KOPT-K1 (cell line): ENCODE results near the gene FOXC2.
"Not testable (repeated sequence)": the region's sequence is repeated elsewhere in the genome, so short reads cannot be mapped to it uniquely, and the experiment has no call there.

Experiments
- H3K27ac ChIP-seq: fragments of 200-600 bp; sonication (generic); 2 replicates; pipeline ENCODE4 v1.5.1; 2016; ENCODE audit warnings: antibody characterized with exemption, mild to moderate bottlenecking, low read depth, low read length; ENCODE audit not compliant: poor library complexity, severe bottlenecking
- H3K36me3 ChIP-seq: fragments of 200-600 bp; sonication (generic); 2 replicates; pipeline ENCODE4 v1.5.1; 2017; ENCODE audit warnings: antibody characterized with exemption, mild to moderate bottlenecking, low read length, moderate library complexity; ENCODE audit not compliant: insufficient read depth
- H3K9me3 ChIP-seq: fragments of 200-600 bp; sonication (generic); 2 replicates; pipeline ENCODE4 v1.5.1; 2017; ENCODE audit warnings: antibody characterized with exemption, low read length, mild to moderate bottlenecking; ENCODE audit not compliant: insufficient read depth, poor library complexity, severe bottlenecking

FOXC2 gene

DNA sequence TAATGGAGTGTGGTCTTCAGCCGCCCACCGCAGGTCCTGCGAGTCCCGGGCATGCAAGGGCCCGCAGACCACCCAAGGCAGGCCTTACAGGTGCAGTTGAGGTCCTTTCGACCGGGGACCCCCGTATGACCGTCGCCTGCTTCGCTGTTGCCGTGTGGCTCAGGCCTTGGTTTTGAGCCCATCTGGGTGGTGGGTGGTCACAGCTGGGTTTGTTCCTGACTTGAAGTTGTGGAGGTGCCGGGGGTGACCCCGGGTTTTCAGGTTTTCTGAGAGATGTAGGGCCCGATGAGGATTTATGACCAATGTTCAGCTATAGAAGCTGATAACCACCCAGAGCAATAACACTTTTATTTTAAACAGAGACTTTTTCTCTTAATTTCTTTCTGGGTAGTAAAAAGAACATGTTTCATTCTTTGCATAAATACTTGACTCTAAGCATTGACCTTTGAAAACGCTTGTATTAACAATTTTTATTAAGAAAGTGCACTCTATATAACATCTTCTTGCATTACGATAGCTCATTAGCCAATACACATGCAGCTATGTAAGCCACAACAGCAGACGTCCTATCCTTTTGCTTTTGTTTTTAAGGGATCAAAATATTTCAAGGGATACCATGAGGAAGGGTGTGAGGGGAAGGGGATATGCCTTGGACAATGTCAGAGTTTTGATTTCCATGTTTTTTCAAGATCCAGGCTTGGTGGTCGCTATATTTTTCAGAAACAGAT, 13.6 kb downstream of the FOXC2 start:
- Histone ChIP-seq H3K36me3 (no peaks in the 10 kb centered on the region), H3K27ac (no peak overlapping the region), H3K9me3 (no peaks in the 10 kb centered on the region)

- no peaks in the 10 kb centered on the region for H3K9me3 ChIP-seq
- H3K27ac ChIP-seq = no peak overlapping the region
- H3K36me3 ChIP-seq = no peaks in the 10 kb centered on the region
Measured at GRCh38 chr16:86580791-86581170, 14.2 kb downstream of the FOXC2 start.

- Histone ChIP-seq H3K27ac (no peak overlapping the region), H3K36me3 (no peaks in the 10 kb centered on the region), H3K9me3 (no peaks in the 10 kb centered on the region)
Measured at GRCh38 chr16:86581458-86581857, 14.8 kb downstream of the FOXC2 start.

- H3K9me3 ChIP-seq = no peaks in the 10 kb centered on the region
- no peaks in the 10 kb centered on the region for H3K36me3 ChIP-seq
- no peak overlapping the region for H3K27ac ChIP-seq
Measured at GRCh38 chr16:86584071-86584685, 17.5 kb downstream of the FOXC2 start.

DNA sequence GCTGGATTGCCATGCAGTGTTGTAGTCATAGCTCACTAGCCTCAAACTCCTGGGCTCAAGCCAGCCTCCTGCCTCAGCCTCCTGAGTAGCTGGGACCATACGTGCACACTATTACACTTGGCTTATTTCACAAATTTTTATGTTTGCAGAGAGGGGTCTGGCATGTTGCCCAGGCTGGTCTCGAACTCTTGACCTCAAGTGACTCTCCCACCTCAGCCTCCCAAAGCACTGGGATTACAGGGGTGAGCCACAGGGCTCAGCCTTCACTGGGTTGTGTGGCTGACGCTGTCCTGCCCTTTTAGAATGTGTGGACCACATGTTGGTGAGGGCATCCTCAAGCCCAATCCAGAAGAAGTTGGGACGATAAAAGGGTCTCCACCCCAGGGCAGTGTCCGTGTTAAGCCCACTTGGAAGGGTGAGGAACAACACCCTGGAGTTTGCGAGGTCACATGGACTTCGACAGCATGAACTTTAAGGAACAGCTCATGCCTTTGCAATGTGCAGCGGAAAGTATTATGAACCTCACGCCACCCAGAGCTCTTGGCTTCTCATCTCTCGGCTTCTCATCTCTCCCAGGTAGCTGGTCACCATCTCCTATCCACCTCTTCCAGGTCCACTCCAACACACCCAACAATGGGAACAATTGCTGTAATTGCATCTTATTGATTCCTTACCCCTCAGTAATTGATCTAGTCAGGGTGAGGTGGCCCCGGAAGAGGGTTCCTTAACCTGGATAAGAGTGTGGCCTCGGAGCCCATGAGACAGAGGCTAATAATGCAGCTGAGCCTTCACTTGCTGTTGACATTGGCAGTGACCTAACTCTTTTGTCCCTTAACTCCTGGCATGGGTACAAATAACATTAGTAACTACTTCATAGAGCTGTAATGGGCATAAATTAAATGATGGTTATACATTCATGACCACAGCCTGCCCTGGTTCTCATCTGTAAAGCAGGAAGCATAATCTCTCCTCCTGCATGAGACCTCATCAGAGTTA, 18.4 kb downstream of the FOXC2 start:
- no peak overlapping the region for H3K27ac ChIP-seq
- H3K9me3 ChIP-seq = no peaks in the 10 kb centered on the region
- H3K36me3 ChIP-seq = no peaks in the 10 kb centered on the region

DNA sequence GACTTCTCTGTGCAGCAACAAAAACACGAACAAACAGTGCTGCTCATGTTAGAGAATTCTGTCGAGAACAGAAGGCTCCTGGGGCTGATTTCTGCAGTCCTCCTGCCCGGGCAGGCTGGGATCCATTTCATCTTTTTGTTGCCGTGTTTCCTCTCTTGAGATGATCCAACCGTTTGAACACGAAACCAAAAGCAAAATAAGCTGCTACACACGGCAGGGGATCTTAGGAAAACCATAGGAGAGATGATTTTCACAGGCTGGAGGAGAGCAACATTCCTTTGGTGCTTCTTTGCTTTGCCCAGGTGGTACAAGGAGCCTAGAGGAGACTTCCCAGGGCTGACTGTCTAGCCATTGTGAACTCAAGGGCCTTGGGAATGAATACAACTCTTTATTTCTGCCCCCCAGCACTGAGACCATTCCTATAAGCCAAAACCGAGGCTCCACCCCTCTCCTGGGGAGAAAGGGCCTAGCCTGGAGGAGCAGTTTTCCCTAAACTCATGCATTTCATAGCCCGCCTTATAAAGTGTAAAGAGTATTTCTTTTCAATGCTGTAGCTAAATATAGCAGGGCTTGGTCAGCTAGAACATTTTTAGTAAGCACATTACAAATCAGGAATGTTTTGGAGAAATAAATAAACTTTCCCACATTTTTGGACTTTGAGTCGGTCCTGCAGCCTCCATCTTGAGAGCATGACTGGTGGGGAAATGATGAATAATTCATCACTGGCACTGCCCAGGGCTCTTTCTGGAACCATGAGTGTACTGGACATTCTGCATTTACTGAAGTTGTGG, 19.4 kb downstream of the FOXC2 start:
- Histone ChIP-seq H3K36me3 (no peaks in the 10 kb centered on the region), H3K9me3 (no peaks in the 10 kb centered on the region), H3K27ac (no peak overlapping the region)

DNA sequence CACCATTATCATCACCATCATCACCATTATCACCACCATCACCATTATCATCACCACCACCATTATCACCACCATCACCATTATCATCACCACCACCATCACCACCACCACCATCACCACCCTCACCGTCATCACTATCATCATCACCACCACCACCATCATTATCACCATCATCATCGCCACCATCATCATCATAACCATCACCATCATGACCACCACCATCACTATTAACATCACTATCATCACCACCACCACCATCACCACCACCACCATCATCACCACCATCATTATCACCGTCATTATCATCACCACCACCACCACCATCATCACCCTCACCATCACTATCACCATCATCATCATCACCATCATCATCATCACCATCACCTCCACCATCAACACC, 20.9 kb downstream of the FOXC2 start:
- no peak overlapping the region for H3K27ac ChIP-seq
- H3K9me3 ChIP-seq = no peaks in the 10 kb centered on the region
- H3K36me3 ChIP-seq = no peaks in the 10 kb centered on the region

GRCh38 chr16:86587955-86588354, 21.3 kb downstream of the FOXC2 start:
- not testable (repeated sequence) for H3K9me3 ChIP-seq, H3K27ac ChIP-seq

GRCh38 chr16:86590501-86591144, 24.0 kb downstream of the FOXC2 start:
- H3K27ac ChIP-seq = no peak overlapping the region
- no peaks in the 10 kb centered on the region for H3K9me3 ChIP-seq
- no peaks in the 10 kb centered on the region for H3K36me3 ChIP-seq

More at GRCh38 chr16:86587955-86588354, 21.3 kb downstream of the FOXC2 start:
- H3K36me3 ChIP-seq = not testable (repeated sequence)

DNA sequence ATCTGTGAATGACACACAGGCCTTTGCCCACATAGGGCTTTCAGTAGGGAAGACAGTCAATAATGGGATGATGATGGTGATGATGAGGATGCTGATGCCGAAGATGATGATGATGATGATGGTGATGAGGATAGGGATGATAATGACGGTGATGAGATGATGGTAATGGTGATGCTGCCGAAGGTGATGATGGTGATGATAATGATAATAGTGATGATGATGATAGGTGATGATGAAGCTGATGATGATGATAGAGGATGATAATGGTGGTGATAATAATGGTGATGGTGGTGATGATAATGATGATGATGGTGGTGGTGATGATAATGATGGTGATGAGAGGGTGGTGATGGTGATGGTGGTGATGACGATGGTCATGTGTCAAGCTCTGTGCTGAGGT, 24.6 kb downstream of the FOXC2 start:
- Histone ChIP-seq H3K9me3 (no peaks in the 10 kb centered on the region), H3K27ac (no peak overlapping the region), H3K36me3 (no peaks in the 10 kb centered on the region)

- H3K27ac ChIP-seq = no peak overlapping the region
- no peaks in the 10 kb centered on the region for H3K36me3 ChIP-seq
- no peaks in the 10 kb centered on the region for H3K9me3 ChIP-seq
Measured at GRCh38 chr16:86593913-86594620, 27.4 kb downstream of the FOXC2 start.

- H3K27ac ChIP-seq = no peak overlapping the region
- no peaks in the 10 kb centered on the region for H3K9me3 ChIP-seq
- no peaks in the 10 kb centered on the region for H3K36me3 ChIP-seq
Measured at GRCh38 chr16:86594721-86595120, 28.1 kb downstream of the FOXC2 start.

- Histone ChIP-seq H3K27ac (no peak overlapping the region), H3K9me3 (no peaks in the 10 kb centered on the region)
Measured at GRCh38 chr16:86595983-86596605, 29.5 kb downstream of the FOXC2 start.

More at GRCh38 chr16:86595983-86596605, 29.5 kb downstream of the FOXC2 start:
- no peaks in the 10 kb centered on the region for H3K36me3 ChIP-seq
